Panc1 (cell line): ENCODE data around the gene ZC2HC1B.

Source experiments
- CTCF ChIP-seq: fragments of 450-650 bp; IDR thresholded peaks from 2 replicates; pipeline ENCODE4 v1.5.1; 2017; ENCODE audit warnings: mild to moderate bottlenecking
- POLR2AphosphoS5 ChIP-seq: IDR thresholded peaks from 2 replicates; pipeline ENCODE4 v1.6.1; 2012; ENCODE audit warnings: mild to moderate bottlenecking, low read depth, low read length, moderate library complexity
- REST ChIP-seq, 2 experiments: IDR thresholded peaks; 2 replicates each; pipeline ENCODE4 v1.6.1; 2011 to 2012; ENCODE audit warnings: low read depth in 2 of 2, control low read depth in 1 of 2, low read length in 1 of 2, mild to moderate bottlenecking in 1 of 2, moderate library complexity in 1 of 2; ENCODE audit not compliant: insufficient read depth in 1 of 2
- TCF7L2 ChIP-seq: IDR thresholded peaks from 2 replicates; pipeline ENCODE4 v1.6.1; 2011; ENCODE audit warnings: mild to moderate bottlenecking, low read depth, low read length, inconsistent platforms

- peak; percentile 27; the same call in 1 of the 2 replicates for TF ChIP-seq CTCF
- TF ChIP-seq POLR2AphosphoS5 = no peak
- TF ChIP-seq REST (IDR thresholded peaks at IDR 0.05; ENCODE audit: insufficient read depth in 1 of 2, low read depth in 2 of 2, low read length in 1 of 2) = no peak
- TF ChIP-seq TCF7L2 = no peak
Measured at GRCh38 chr6:143961886-143962878, 97.9 kb downstream of the ZC2HC1B start.
